ENCODE results near the gene ADAMTSL1.

ADAMTSL1 gene

GRCh38 chr9:18662320-18662719, 188.4 kb downstream of the ADAMTSL1 start:
- DNase-seq (ENCODE audit: low read depth) = no peak

- DNase-seq (ENCODE audit: low read depth) = no peak
Measured at GRCh38 chr9:18665947-18666346, 192.0 kb downstream of the ADAMTSL1 start.

- no peak for DNase-seq (ENCODE audit: low read depth)
Measured at GRCh38 chr9:18666348-18666747, 192.4 kb downstream of the ADAMTSL1 start.

GRCh38 chr9:18666986-18667772, 193.2 kb downstream of the ADAMTSL1 start:
- DNase-seq (ENCODE audit: low read depth) = no peak

GRCh38 chr9:18668944-18669343, 195.0 kb downstream of the ADAMTSL1 start:
- DNase-seq (ENCODE audit: low read depth) = no peak

GRCh38 chr9:18672706-18673105, 198.8 kb downstream of the ADAMTSL1 start:
- no peak for DNase-seq (ENCODE audit: low read depth)

GRCh38 chr9:18673179-18673578, 199.2 kb downstream of the ADAMTSL1 start:
- no peak for DNase-seq (ENCODE audit: low read depth)

- DNase-seq (ENCODE audit: low read depth) = no peak
Measured at GRCh38 chr9:18675332-18675731, 201.4 kb downstream of the ADAMTSL1 start.

- DNase-seq (ENCODE audit: low read depth) = no peak
Measured at GRCh38 chr9:18675973-18676372, 202.0 kb downstream of the ADAMTSL1 start.

GRCh38 chr9:18676525-18676924, 202.6 kb downstream of the ADAMTSL1 start:
- no peak for DNase-seq (ENCODE audit: low read depth)

GRCh38 chr9:18678821-18679590, 205.1 kb downstream of the ADAMTSL1 start:
- no peak for DNase-seq (ENCODE audit: low read depth)

- no peak for DNase-seq (ENCODE audit: low read depth)
Measured at GRCh38 chr9:18682907-18683306, 209.0 kb downstream of the ADAMTSL1 start.

GRCh38 chr9:18683312-18683711, 209.4 kb downstream of the ADAMTSL1 start:
- no peak for DNase-seq (ENCODE audit: low read depth)

GRCh38 chr9:18683851-18684250, 209.9 kb downstream of the ADAMTSL1 start:
- DNase-seq (ENCODE audit: low read depth) = no peak

- DNase-seq (ENCODE audit: low read depth) = no peak
Measured at GRCh38 chr9:18684593-18685317, 210.8 kb downstream of the ADAMTSL1 start.

GRCh38 chr9:18688581-18689565, 214.9 kb downstream of the ADAMTSL1 start:
- no peak for DNase-seq (ENCODE audit: low read depth)

GRCh38 chr9:18689921-18690320, 216.0 kb downstream of the ADAMTSL1 start:
- no peak for DNase-seq (ENCODE audit: low read depth)

- DNase-seq (ENCODE audit: low read depth) = no peak
Measured at GRCh38 chr9:18692268-18692667, 218.3 kb downstream of the ADAMTSL1 start.

GRCh38 chr9:18692962-18693361, 219.0 kb downstream of the ADAMTSL1 start:
- DNase-seq (ENCODE audit: low read depth) = no peak

- DNase-seq (ENCODE audit: low read depth) = no peak
Measured at GRCh38 chr9:18694959-18695668, 221.2 kb downstream of the ADAMTSL1 start.

- no peak for DNase-seq (ENCODE audit: low read depth)
Measured at GRCh38 chr9:18698992-18699391, 225.0 kb downstream of the ADAMTSL1 start.
